ENCODE measurements around the gene TRIM63.

The TRIM63 gene

GRCh38 chr1:26050248-26050640, 17.2 kb downstream of the TRIM63 start (continued):
- no peak for TF ChIP-seq PRDM6 (tag by site-specific recombination; IDR thresholded peaks at IDR 0.05)
- TF ChIP-seq ZNF76 (tag by site-specific recombination; IDR thresholded peaks at IDR 0.05; ENCODE audit: borderline replicate concordance, low read depth), result no peak
- no peak for TF ChIP-seq ZNF335 (tag by site-specific recombination; conservative IDR thresholded peaks at IDR 0.05)

- no peak for TF ChIP-seq ZNF626 (tag by site-specific recombination; IDR thresholded peaks at IDR 0.05)
- no peak for TF ChIP-seq TRIM28 (IDR thresholded peaks at IDR 0.05; ENCODE audit: borderline replicate concordance, low read length)
- TF ChIP-seq ZNF677 (tag by site-specific recombination; IDR thresholded peaks at IDR 0.05), result no peak
- TF ChIP-seq EGR2 (tag by site-specific recombination; IDR thresholded peaks at IDR 0.05; ENCODE audit: low read depth), result no peak
- no peak for TF ChIP-seq KLF16 (tag by site-specific recombination; IDR thresholded peaks at IDR 0.05)
- TF ChIP-seq OVOL3 (tag by site-specific recombination; IDR thresholded peaks at IDR 0.05), result no peak
- TF ChIP-seq ZBTB21 (tag by site-specific recombination; IDR thresholded peaks at IDR 0.05), result no peak
- TF ChIP-seq ZEB2 (tag by site-specific recombination; IDR thresholded peaks at IDR 0.05), result no peak
- TF ChIP-seq ZNF48 (tag by site-specific recombination; IDR thresholded peaks at IDR 0.05), result no peak
- TF ChIP-seq ZNF510 (tag by site-specific recombination; IDR thresholded peaks at IDR 0.05; ENCODE audit: insufficient replicate concordance), result no peak
- no peak for TF ChIP-seq ZNF791 (tag by site-specific recombination; IDR thresholded peaks at IDR 0.05)
- no peak for TF ChIP-seq GLI2 (tag by site-specific recombination; IDR thresholded peaks at IDR 0.05; ENCODE audit: borderline replicate concordance, low read depth)
- TF ChIP-seq ZSCAN4 (tag by site-specific recombination; IDR thresholded peaks at IDR 0.05), result no peak
- TF ChIP-seq ZNF350 (tag by site-specific recombination; IDR thresholded peaks at IDR 0.05), result no peak
- TF ChIP-seq ZNF341 (tag by site-specific recombination; IDR thresholded peaks at IDR 0.05; ENCODE audit: low read depth), result no peak
- no peak for TF ChIP-seq ZNF23 (tag by site-specific recombination; IDR thresholded peaks at IDR 0.05; ENCODE audit: borderline replicate concordance)
- TF ChIP-seq, protein P1, sequence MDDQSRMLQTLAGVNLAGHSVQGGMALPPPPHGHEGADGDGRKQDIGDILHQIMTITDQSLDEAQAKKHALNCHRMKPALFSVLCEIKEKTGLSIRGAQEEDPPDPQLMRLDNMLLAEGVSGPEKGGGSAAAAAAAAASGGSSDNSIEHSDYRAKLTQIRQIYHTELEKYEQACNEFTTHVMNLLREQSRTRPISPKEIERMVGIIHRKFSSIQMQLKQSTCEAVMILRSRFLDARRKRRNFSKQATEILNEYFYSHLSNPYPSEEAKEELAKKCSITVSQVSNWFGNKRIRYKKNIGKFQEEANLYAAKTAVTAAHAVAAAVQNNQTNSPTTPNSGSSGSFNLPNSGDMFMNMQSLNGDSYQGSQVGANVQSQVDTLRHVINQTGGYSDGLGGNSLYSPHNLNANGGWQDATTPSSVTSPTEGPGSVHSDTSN (CRISPR knock-in tag; IDR thresholded peaks at IDR 0.05), result no peak
- no peak for TF ChIP-seq HOXA7 (CRISPR knock-in tag; IDR thresholded peaks at IDR 0.05; ENCODE audit: borderline replicate concordance)
- no peak for TF ChIP-seq ZNF660 (tag by site-specific recombination; IDR thresholded peaks at IDR 0.05)
These were observed 17.7 kb downstream of the TRIM63 start for GRCh38 chr1:26049531-26050247.

More at GRCh38 chr1:26049531-26050247, 17.7 kb downstream of the TRIM63 start:
- POLR2A ChIA-PET, result no interaction called here
- Histone ChIP-seq H3K27ac (ENCODE audit: extremely low read depth, low read depth, low read length) (no peak overlapping the region), H3K4me3 (ENCODE audit: low read depth, low read length) (no peak overlapping the region), H3K4me1 (ENCODE audit: control insufficient read depth, insufficient read depth, low read length) (no peaks in the 10 kb centered on the region), H3K36me3 (ENCODE audit: control insufficient read depth in 2 of 2, insufficient read depth in 1 of 2, low read length in 2 of 2) (no peaks in the 10 kb centered on the region), H3K9me3 (ENCODE audit: control insufficient read depth, insufficient read depth, low read depth, low read length) (no peaks in the 10 kb centered on the region)
- CTCF ChIA-PET, result interaction anchor here (0.6 to 1.3 kb wide), 2 partner anchors 13 to 314 kb away, joined by 4 read pairs; no protein-coding TSS in a partner anchor
